GOT3 (cell line): ENCODE results near the gene MAT2A.
"Not testable (repeated sequence)": the region's sequence is repeated elsewhere in the genome, so short reads cannot be mapped to it uniquely, and the experiment has no call there.

ENCODE experiments used
- DNase-seq: peaks from one replicate; lab custom pipeline; 2025; ENCODE audit warnings: mixed read lengths; lab: John Stamatoyannopoulos, UW

MAT2A gene

DNA sequence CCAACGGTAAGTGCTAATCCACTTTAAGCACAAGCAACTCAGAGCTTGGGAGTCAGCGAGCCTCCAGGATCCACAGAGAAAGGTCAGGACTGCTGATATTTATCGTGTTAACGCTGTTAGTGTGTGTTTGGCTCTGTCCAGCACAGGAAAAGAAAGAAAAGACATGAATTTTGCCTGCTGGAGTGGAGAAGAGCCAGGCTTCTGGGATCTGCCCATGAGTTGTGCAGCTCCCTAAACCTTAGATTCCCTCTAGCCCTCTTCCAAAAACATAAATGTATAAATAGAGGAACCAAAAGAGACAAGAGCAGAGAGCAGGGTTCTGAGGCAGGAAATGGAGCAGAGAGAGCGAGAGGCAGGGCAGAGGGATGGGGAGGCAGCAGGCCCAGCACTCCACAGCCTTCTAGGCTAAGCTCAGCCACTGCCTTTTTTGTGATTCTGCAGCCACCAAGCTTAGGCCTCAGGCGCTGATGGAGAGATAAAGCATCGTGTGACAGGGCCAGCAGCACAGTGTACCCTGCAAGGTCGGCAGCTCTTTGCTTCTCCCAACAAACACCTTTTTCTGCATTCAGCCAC is 14.5 kb upstream of the MAT2A start:
- DNase-seq = no peak

DNA sequence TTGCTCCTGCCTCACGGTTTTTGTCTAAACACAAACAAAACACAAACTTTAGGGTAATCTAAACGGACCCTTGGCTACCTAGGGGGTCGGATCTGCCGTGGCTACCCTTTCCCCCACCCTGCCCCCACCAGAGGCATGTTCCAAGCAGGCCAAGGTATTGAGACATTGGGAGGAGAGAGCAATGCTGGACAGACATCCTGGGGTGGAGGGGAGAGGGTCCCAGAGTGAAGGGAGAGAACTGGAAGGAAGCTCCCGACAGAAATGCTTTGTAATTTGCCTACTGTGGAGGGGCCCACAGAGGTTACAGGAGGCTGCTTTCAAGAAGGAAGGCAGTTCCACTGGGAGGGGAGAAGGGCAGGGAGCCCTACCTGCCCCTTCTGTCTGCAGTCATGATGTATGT is 13.9 kb upstream of the MAT2A start:
- DNase-seq = no peak

DNA sequence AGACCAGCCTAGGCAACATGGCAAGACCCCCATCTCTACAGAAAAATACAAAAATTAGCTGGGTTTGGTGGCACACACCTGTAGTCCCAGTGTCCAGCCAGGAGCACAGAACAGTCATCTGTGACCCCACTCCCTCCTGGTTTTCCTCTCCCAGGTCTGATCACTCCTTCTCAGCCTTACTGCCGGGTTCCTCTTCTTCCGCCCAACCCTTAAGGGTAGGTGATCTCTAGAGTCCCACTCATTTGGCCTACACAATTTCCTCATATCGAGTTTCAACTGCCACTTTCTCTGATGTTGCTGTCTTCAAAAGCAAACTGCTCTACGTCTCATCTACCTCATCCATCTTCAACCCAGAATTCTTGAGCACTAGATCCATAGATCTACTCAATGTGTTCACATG is 13.4 kb upstream of the MAT2A start:
- no peak for DNase-seq

DNA sequence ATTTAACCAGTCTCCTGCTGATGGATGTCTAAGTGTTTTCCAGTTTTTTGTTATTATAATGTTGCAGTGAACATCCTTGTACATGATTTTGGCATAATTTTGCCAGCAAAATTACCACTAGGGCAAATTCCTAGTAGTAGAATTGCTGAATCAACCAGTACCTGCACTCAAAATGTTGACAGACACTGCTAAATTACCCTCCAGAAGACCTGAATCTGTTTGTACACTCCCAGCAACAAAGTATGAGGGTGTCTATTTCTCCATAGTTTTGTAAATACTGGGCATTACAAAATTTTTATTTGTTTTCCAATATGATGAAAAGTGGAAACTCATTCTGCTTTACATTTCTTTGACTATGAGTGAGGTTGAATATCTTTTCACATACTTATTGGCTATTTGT is 11.2 kb upstream of the MAT2A start:
- no peak for DNase-seq

DNA sequence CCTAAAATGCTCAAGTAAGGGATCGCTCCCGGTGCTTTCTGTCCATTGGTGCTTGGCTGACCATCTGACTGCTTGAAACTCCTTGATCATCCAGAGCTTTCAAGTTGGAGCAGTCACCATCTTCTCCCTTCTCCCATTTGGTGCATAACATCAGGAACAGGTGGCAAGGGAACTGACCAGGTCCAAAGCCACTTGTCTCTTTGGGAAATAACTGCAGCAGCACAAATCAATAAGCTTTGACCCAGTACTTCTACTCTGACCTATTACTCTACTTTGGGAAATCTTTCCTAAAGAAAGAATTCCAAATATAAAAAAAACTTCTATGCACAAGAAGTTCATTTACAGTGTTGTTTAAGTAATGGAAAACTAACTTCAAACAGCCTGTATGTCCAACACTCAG is 10.6 kb upstream of the MAT2A start:
- DNase-seq = no peak

DNA sequence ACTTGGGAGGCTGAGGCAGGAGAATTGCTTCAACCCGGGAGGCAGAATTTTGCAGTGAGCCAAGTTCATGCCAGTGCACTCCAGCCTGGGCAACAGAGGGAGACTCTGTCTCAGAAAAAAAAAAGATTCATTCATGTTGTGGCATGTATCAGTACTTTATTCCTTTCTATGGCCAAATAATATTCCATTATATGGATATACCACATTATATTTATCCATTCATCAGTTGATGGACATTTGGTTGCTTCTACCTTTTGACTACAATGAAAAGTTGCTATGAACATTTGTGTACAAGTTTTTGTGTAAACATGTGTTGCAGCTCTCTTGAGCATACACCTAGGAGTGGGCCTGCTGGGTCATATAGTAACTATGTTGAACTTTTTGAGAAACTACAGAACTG is 9.2 kb upstream of the MAT2A start:
- DNase-seq = no peak

DNA sequence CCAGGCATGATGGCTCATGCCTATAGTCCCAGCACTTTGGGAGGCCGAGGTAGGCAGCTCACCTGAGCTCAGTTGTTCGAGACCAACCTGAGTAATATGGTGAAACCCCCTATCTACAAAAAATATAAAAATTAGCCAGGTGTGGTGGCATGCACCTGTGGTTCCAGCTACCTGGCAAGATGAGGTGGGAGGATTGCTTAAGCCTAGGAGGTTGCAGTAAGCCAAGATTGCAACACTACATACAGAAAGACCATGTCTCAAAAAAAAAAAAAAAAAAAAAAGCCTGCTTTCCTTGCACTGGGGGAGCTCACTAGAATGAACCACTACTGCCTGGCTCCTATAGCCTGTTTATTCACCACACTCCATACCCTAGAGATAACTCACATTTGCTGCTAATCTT is 7.4 kb upstream of the MAT2A start:
- no peak for DNase-seq

DNA sequence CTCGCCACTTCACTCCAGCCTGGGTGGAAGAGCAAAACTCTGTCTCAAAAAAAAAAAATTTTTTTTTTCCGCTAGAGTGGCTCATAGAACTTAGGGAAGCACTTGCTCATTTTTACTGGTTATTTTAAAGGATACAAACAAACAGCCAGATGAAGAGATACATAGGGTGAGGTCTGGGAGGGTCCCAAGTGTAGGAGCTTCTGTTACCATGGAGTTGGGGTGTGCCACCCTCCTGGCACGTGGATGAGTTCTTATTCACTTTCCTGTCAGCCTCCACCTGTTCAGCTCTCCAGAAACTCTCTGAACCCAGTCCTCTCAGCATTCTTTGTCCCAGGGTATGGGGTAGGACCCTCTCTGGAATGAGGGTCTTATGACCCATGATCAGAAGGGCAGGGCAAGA is 4.9 kb upstream of the MAT2A start:
- DNase-seq = no peak

DNA sequence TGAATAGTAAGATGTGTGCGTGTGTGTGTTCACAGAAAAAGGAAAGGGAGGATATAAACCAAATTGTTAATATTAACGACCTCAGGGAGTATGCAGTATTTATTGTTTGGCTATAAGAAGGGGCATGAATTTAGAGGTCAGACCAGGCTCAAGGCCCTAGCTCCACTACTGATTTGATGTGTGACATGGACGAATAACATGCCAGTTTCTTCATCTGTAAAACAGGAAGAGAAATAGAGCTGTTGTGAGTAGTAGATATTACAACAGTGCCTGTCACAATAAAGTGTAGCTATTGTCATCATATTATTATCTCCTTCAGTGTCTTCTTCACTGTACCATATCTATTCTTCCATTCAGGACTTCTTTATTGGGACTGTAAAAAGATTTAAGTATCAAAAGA is 4.1 kb upstream of the MAT2A start:
- no peak for DNase-seq

DNA sequence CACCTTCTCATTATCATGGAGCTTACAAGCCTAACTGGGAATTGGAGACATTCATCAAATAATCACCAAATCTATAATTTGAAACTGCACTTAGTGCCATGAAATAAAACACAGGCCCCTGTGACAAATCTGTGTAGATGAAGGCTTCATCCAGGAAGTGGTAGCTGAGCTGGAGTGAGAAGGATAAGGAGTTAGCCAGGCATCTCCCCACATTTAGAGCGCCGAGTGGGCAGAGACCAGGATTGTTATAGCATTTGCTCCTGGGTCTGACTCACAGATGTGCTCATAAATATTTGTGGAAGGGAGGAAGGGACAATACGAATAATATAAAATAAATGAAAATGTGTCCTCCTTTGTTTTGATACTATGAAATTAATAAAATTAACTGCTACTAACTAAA is 2.5 kb upstream of the MAT2A start:
- no peak for DNase-seq

DNA sequence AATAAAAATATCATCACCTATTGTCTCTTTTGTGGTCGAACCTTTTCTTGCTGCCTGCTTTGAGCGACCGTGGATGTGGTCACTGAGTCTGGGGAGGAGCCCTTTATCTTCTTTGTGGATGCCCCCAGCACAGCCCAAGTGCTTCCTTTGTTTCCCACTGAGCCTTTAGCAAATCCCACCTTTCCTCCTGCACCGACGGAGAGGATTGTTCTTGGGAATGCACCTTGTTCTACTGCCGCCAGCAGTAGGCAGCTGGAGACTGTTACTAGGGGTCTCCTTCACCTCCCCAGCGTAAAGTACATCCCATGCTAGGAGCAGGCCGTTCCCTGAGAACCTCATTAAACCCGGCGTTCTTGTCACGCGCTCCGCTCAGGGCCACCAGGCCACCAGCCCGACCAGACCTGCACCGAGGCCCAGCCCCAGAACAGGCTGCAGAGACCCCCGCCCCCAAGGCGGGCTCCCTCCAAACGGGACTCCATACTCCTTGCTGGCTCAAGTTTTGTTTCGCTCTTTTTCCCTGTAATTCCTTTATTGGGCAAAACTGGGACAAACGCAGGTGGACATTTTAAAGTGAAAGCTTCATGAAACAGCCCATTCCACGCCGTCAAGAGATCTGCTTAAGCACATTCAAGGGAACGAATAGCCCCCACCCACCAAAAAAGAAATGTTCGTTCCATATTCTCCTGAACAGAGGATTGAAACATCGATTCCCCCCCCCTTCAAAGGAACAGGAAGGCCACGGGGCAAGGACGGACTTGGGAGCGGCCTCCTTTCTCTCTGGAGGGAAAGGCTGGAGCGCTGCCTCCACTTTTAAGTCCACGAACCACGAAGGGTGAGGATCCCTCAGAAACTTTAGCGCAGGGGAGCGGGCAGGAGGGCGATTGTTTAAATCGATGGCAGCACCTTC is 1.1 kb upstream of the MAT2A start:
- no peak for DNase-seq

DNA sequence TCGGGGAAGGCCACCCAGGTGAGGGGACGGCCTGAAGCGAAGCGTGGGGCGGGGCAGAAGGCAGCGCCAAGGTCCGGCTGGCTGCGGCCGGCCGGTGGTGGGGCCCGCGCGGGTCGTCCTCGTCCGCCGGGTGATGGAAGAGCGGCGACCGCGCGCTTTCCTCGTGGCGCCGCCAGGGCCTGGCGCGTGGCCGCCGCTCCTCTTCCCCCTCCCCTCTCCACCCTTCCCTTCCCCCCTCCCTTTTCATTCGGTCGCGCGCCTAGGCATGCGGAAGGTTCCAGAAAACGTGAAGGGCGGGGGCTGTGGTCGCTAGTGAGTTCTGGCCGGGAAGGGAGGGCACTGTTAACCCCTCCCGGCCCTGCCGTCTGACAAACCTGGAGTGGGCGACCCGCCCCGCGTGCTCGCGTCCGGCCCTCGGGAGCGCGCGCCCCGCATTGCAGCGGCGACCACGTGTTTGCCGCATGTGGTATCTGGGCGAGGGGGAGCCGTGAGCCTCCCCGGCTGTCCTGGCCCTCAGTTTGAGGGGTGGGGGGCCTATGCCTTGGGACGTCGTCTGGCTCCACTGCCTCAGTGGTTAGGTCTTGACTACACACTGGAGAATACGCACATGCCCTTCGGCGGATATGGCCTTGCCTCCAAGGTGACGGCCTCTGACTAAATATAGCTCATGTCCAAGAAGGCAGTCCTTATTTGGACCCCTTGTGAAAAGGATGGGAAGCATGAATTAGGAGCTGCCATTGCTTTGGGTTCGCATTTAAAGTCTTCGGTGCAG is 579 bp downstream of the MAT2A start:
- no peak for DNase-seq

DNA sequence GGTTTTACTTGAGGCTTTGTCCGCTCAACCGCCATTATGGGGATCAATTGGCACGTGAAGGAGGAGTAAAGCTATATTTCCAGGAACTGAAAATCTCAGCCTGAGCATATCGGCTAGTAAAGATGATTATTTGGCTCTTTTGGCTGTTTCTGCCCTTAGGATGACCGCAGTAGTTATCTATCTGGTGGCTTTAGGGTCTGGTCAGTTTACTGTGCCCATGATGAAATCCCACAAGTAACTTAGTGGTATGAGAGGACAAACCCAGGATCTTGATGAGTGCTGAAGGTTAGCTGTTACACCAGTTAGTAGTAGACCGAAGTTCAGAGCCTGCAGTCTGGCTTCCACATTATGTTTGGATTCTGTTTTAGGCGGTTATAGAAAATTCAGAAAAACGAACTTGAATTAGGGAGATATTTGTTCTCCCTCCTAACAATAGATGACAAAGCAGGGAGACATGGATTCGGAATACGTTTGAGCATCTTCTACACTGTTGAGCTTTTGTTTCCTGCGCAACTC is 1.2 kb downstream of the MAT2A start:
- DNase-seq = no peak

DNA sequence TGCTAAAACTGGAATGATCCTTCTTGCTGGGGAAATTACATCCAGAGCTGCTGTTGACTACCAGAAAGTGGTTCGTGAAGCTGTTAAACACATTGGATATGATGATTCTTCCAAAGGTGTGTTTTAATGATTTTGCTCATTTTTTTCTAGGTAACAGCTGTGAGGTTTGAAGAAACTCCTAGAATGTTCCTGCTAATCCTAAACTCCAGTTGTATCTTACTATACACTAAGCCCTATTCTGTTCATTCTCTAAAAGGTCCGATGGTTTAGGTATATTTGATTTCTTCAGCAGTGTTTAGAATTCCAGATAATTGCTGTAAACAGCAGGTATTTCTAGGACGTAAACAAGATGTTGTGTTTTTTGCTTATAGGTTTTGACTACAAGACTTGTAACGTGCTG is 2.3 kb downstream of the MAT2A start:
- DNase-seq = no peak

DNA sequence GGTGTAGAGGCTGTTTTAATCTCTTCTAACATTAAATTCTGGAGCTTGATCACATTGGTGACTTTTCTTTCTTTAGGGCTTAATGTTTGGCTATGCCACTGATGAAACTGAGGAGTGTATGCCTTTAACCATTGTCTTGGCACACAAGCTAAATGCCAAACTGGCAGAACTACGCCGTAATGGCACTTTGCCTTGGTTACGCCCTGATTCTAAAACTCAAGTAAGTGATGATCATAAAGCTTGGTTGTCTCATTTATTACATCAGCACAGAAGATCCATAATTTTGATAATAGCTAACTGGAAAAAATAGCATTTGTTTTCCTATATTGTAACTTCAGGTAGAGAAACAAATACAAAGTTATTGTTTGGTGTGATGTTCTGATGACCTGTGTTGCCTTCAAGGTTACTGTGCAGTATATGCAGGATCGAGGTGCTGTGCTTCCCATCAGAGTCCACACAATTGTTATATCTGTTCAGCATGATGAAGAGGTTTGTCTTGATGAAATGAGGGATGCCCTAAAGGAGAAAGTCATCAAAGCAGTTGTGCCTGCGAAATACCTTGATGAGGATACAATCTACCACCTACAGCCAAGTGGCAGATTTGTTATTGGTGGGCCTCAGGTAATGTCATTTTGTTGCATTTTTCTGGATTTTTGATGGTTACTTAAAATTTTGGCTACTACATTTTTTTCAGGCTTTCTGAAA is 2.9 kb downstream of the MAT2A start:
- no peak for DNase-seq

DNA sequence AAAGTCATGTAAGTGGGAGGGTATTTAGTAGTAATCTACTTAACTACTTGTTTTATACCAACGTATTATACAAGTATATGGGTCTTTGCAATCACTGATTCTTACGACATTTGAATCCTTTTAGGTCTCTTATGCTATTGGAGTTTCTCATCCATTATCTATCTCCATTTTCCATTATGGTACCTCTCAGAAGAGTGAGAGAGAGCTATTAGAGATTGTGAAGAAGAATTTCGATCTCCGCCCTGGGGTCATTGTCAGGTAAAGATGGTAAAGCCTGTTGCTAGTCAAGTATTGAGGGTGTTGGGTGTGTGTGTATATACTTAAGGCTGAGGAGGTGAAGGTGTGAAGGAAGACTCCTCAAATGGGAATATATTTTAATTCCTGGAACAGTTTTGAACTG is 3.8 kb downstream of the MAT2A start:
- DNase-seq = no peak

DNA sequence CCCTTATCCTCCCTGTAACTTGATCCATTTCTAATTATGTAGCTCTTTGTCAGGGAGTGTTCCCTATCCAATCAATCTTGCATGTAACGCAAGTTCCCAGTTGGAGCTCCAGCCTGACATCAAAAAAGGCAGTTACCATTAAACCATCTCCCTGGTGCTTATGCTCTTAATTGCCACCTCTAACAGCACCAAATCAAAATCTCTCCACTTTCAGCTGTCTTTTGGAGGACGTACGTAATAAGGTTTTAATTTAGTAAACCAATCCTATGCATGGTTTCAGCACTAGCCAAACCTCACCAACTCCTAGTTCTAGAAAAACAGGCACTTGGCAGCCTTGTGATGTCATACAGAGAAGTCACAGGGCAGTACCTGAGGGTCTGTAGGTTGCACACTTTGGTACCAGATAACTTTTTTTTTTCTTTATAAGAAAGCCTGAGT is 5.3 kb downstream of the MAT2A start:
- not testable (repeated sequence) for DNase-seq

DNA sequence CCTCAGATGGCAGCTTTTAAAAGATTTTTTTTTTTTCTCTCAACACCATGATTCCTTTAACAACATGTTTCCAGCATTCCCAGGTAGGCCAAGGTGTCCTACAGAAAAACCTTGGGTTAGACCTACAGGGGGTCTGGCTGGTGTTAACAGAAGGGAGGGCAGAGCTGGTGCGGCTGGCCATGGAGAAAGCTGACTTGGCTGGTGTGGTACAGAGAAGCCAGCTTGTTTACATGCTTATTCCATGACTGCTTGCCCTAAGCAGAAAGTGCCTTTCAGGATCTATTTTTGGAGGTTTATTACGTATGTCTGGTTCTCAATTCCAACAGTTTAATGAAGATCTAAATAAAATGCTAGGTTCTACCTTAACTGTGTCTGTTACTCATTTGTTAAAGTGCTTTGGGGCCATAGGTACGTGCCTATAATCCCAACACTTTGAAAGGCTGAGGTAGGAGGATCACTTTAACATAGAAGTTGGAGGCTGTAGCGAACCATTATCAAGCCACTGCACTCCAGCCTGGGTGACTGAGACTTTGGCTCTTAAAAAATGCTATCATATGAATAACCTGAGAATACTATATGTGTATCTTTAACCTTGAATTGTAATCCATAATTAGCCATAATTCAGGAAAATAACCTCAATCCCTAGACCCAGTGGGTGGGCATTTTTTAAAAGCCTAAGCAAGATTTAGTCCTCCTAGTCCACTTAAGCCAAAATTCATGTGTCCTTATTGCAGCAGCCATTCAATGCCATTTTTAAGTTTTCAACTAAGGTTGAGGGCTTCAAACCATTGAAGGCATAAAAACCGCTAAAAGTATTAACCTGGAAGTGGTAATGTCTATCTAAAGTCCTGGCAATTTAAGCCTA is 6.2 kb downstream of the MAT2A start:
- DNase-seq = not testable (repeated sequence)

DNA sequence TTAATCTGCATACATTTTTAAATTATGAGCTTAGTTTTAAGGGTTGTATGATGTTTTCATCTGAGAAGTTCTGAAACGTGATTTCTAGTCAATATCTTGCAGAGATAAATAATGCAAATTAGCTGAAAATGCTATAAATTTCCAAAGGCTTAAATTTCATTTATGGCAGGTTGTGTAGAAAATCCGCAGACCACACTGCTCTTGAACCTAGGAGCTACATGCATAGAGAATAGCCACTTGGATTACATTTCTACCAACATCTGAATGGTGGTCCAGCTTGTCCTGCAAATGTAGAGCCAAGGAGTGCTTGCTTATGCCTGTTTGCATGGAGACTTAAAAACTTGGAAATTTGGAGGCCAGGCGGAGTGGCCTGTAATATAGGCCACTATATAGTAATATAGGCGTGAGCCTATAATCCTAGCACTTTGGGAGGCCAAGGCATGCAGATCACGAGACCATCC is 6.8 kb downstream of the MAT2A start:
- DNase-seq = no peak

DNA sequence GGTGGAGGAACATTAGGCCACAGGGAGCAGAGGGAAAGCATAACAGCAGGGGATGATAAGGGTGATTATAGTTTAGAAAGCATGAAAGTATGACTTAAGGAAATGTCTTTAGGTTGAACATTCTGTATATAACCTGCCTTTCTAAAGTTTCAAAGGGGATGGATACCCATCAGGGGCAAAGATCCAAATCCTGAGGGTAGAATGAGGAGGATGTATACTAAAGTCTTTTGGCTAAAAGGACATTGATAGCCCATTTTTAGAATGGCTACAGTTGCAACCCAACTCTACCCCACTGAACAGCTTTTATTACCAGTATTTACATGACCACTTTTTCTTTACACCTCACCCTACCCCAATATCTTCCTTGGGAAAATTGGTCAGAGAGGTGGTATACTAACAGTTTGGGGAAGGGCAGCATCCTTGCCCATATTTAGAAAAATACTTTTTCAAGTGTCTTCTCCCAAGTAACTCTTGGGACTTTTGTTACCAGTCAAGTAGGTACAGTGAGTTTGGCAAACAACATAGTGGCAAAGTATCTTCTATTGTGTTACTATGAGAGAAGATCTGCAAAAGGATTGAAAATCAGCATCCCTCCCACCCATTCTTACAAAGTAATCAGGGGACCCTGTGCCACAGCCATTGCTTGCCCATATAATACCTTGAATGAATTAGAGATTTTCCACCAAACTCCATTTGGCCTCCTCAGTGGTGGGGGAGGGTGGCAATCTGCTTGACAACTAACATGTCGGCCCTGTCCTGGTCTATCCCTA is 8.3 kb downstream of the MAT2A start:
- DNase-seq = no peak
